ENCODE measurements around the gene PCARE. TPM values are rescaled to one million over a fixed set of nuclear protein-coding genes. Genes with fewer than 3 reads are reported as not detected.

PCARE gene
- polyA plus RNA-seq, 2 donors: 0.07 to 0.22 TPM

- H3K27me3 ChIP-seq (ENCODE audit: control insufficient read depth in 1 of 2, insufficient read depth in 2 of 2, low read length in 2 of 2): no peaks in the 10 kb centered on the region
- WGBS, 2 donors: 48 to 61% methylated on average over 8 of the region's 8 CpGs
- no peaks in the 10 kb centered on the region for H3K36me3 ChIP-seq (ENCODE audit: control insufficient read depth in 2 of 2, insufficient read depth in 2 of 2, low read length in 1 of 2)
- peak overlapping the region; percentile 81 to 99 for H3K27ac ChIP-seq (ENCODE audit: low read depth in 2 of 2, low read length in 1 of 2)
- no peaks in the 10 kb centered on the region for H3K9me3 ChIP-seq (ENCODE audit: control insufficient read depth in 2 of 2, insufficient read depth in 1 of 2, low read depth in 1 of 2, low read length in 1 of 2)
- H3K4me3 ChIP-seq (ENCODE audit: low read depth in 1 of 2, low read length in 2 of 2): no peak overlapping the region
- peaks cover 13 to 36% of the 10 kb centered on the region in 2 donors for H3K4me1 ChIP-seq (ENCODE audit: control insufficient read depth in 2 of 2, insufficient read depth in 2 of 2, low read length in 1 of 2)
Observed at GRCh38 chr2:29066271-29066860, 8.0 kb downstream of the PCARE start.

GRCh38 chr2:29065068-29065811 is 9.1 kb downstream of the PCARE start:
- Histone ChIP-seq H3K4me3 (ENCODE audit: low read depth in 1 of 2, low read length in 2 of 2) (no peak overlapping the region), H3K27me3 (ENCODE audit: control insufficient read depth in 1 of 2, insufficient read depth in 2 of 2, low read length in 2 of 2) (no peaks in the 10 kb centered on the region), H3K4me1 (ENCODE audit: control insufficient read depth in 2 of 2, insufficient read depth in 2 of 2, low read length in 1 of 2) (peaks cover 13 to 36% of the 10 kb centered on the region in 2 donors), H3K36me3 (ENCODE audit: control insufficient read depth in 2 of 2, insufficient read depth in 2 of 2, low read length in 1 of 2) (no peaks in the 10 kb centered on the region), H3K27ac (ENCODE audit: low read depth in 2 of 2, low read length in 1 of 2) (peak overlapping the region; percentile 81 to 99), H3K9me3 (ENCODE audit: control insufficient read depth in 2 of 2, insufficient read depth in 1 of 2, low read depth in 1 of 2, low read length in 1 of 2) (no peaks in the 10 kb centered on the region)
- 33 to 44% methylated on average over 10 of the region's 10 CpGs for WGBS, 2 donors

- Histone ChIP-seq H3K4me3 (ENCODE audit: low read depth in 1 of 2, low read length in 2 of 2) (no peak overlapping the region), H3K27ac (ENCODE audit: low read depth in 2 of 2, low read length in 1 of 2) (peak overlapping the region; percentile 81 to 99), H3K27me3 (ENCODE audit: control insufficient read depth in 1 of 2, insufficient read depth in 2 of 2, low read length in 2 of 2) (no peaks in the 10 kb centered on the region), H3K9me3 (ENCODE audit: control insufficient read depth in 2 of 2, insufficient read depth in 1 of 2, low read depth in 1 of 2, low read length in 1 of 2) (no peaks in the 10 kb centered on the region), H3K4me1 (ENCODE audit: control insufficient read depth in 2 of 2, insufficient read depth in 2 of 2, low read length in 1 of 2) (peaks cover 13 to 39% of the 10 kb centered on the region in 2 donors), H3K36me3 (ENCODE audit: control insufficient read depth in 2 of 2, insufficient read depth in 2 of 2, low read length in 1 of 2) (no peaks in the 10 kb centered on the region)
- 39 to 49% methylated on average over 11 of the region's 11 CpGs for WGBS, 2 donors
Observed at GRCh38 chr2:29064746-29065067, 9.6 kb downstream of the PCARE start.

GRCh38 chr2:29064346-29064715 is 10.0 kb downstream of the PCARE start:
- peaks cover 13 to 39% of the 10 kb centered on the region in 2 donors for H3K4me1 ChIP-seq (ENCODE audit: control insufficient read depth in 2 of 2, insufficient read depth in 2 of 2, low read length in 1 of 2)
- no peaks in the 10 kb centered on the region for H3K27me3 ChIP-seq (ENCODE audit: control insufficient read depth in 1 of 2, insufficient read depth in 2 of 2, low read length in 2 of 2)
- H3K36me3 ChIP-seq (ENCODE audit: control insufficient read depth in 2 of 2, insufficient read depth in 2 of 2, low read length in 1 of 2): no peaks in the 10 kb centered on the region
- peak overlapping the region; percentile 81 to 99 for H3K27ac ChIP-seq (ENCODE audit: low read depth in 2 of 2, low read length in 1 of 2)
- H3K4me3 ChIP-seq (ENCODE audit: low read depth in 1 of 2, low read length in 2 of 2): no peak overlapping the region
- no peaks in the 10 kb centered on the region for H3K9me3 ChIP-seq (ENCODE audit: control insufficient read depth in 2 of 2, insufficient read depth in 1 of 2, low read depth in 1 of 2, low read length in 1 of 2)
- 50 to 67% methylated on average over 4 of the region's 4 CpGs for WGBS, 2 donors

- 33 to 48% methylated on average over 20 of the region's 20 CpGs for WGBS, 2 donors
- Histone ChIP-seq H3K4me1 (ENCODE audit: control insufficient read depth in 2 of 2, insufficient read depth in 2 of 2, low read length in 1 of 2) (peaks cover 13 to 39% of the 10 kb centered on the region in 2 donors), H3K27ac (ENCODE audit: low read depth in 2 of 2, low read length in 1 of 2) (peak overlapping the region; percentile 81 to 99), H3K27me3 (ENCODE audit: control insufficient read depth in 1 of 2, insufficient read depth in 2 of 2, low read length in 2 of 2) (no peaks in the 10 kb centered on the region), H3K4me3 (ENCODE audit: low read depth in 1 of 2, low read length in 2 of 2) (peak overlapping the region; percentile 1 to 9), H3K9me3 (ENCODE audit: control insufficient read depth in 2 of 2, insufficient read depth in 1 of 2, low read depth in 1 of 2, low read length in 1 of 2) (no peaks in the 10 kb centered on the region), H3K36me3 (ENCODE audit: control insufficient read depth in 2 of 2, insufficient read depth in 2 of 2, low read length in 1 of 2) (no peaks in the 10 kb centered on the region)
Observed at GRCh38 chr2:29063646-29064345, 10.5 kb downstream of the PCARE start.

- Histone ChIP-seq H3K27me3 (ENCODE audit: control insufficient read depth in 1 of 2, insufficient read depth in 2 of 2, low read length in 2 of 2) (no peaks in the 10 kb centered on the region), H3K27ac (ENCODE audit: low read depth in 2 of 2, low read length in 1 of 2) (peak overlapping the region; percentile 81 to 99), H3K36me3 (ENCODE audit: control insufficient read depth in 2 of 2, insufficient read depth in 2 of 2, low read length in 1 of 2) (no peaks in the 10 kb centered on the region), H3K9me3 (ENCODE audit: control insufficient read depth in 2 of 2, insufficient read depth in 1 of 2, low read depth in 1 of 2, low read length in 1 of 2) (no peaks in the 10 kb centered on the region), H3K4me1 (ENCODE audit: control insufficient read depth in 2 of 2, insufficient read depth in 2 of 2, low read length in 1 of 2) (peaks cover 13 to 36% of the 10 kb centered on the region in 2 donors), H3K4me3 (ENCODE audit: low read depth in 1 of 2, low read length in 2 of 2) (no peak overlapping the region)
- WGBS, 2 donors: 45 to 55% methylated on average over 6 of the region's 6 CpGs
Observed at GRCh38 chr2:29063056-29063455, 11.3 kb downstream of the PCARE start.

GRCh38 chr2:29062371-29062770 is 12.0 kb downstream of the PCARE start:
- Histone ChIP-seq H3K9me3 (ENCODE audit: control insufficient read depth in 2 of 2, insufficient read depth in 1 of 2, low read depth in 1 of 2, low read length in 1 of 2) (no peaks in the 10 kb centered on the region), H3K27ac (ENCODE audit: low read depth in 2 of 2, low read length in 1 of 2) (peak overlapping the region in 1 of 2 donors; percentile 99), H3K4me3 (ENCODE audit: low read depth in 1 of 2, low read length in 2 of 2) (no peak overlapping the region), H3K27me3 (ENCODE audit: control insufficient read depth in 1 of 2, insufficient read depth in 2 of 2, low read length in 2 of 2) (no peaks in the 10 kb centered on the region), H3K36me3 (ENCODE audit: control insufficient read depth in 2 of 2, insufficient read depth in 2 of 2, low read length in 1 of 2) (no peaks in the 10 kb centered on the region), H3K4me1 (ENCODE audit: control insufficient read depth in 2 of 2, insufficient read depth in 2 of 2, low read length in 1 of 2) (peaks cover 13 to 36% of the 10 kb centered on the region in 2 donors)
- 94 to 97% methylated on average over 10 of the region's 10 CpGs for WGBS, 2 donors

- Histone ChIP-seq H3K4me3 (ENCODE audit: low read depth in 1 of 2, low read length in 2 of 2) (no peak overlapping the region), H3K36me3 (ENCODE audit: control insufficient read depth in 2 of 2, insufficient read depth in 2 of 2, low read length in 1 of 2) (no peaks in the 10 kb centered on the region), H3K27me3 (ENCODE audit: control insufficient read depth in 1 of 2, insufficient read depth in 2 of 2, low read length in 2 of 2) (no peaks in the 10 kb centered on the region), H3K27ac (ENCODE audit: low read depth in 2 of 2, low read length in 1 of 2) (no peak overlapping the region), H3K9me3 (ENCODE audit: control insufficient read depth in 2 of 2, insufficient read depth in 1 of 2, low read depth in 1 of 2, low read length in 1 of 2) (no peaks in the 10 kb centered on the region), H3K4me1 (ENCODE audit: control insufficient read depth in 2 of 2, insufficient read depth in 2 of 2, low read length in 1 of 2) (peaks cover 13 to 32% of the 10 kb centered on the region in 2 donors)
- WGBS, 2 donors: 88 to 90% methylated on average over 3 of the region's 3 CpGs
Observed at GRCh38 chr2:29061616-29062015, 12.7 kb downstream of the PCARE start.

GRCh38 chr2:29061176-29061575 is 13.1 kb downstream of the PCARE start:
- Histone ChIP-seq H3K4me1 (ENCODE audit: control insufficient read depth in 2 of 2, insufficient read depth in 2 of 2, low read length in 1 of 2) (peaks cover 13 to 28% of the 10 kb centered on the region in 2 donors), H3K4me3 (ENCODE audit: low read depth in 1 of 2, low read length in 2 of 2) (no peak overlapping the region), H3K36me3 (ENCODE audit: control insufficient read depth in 2 of 2, insufficient read depth in 2 of 2, low read length in 1 of 2) (no peaks in the 10 kb centered on the region), H3K27me3 (ENCODE audit: control insufficient read depth in 1 of 2, insufficient read depth in 2 of 2, low read length in 2 of 2) (no peaks in the 10 kb centered on the region), H3K27ac (ENCODE audit: low read depth in 2 of 2, low read length in 1 of 2) (no peak overlapping the region), H3K9me3 (ENCODE audit: control insufficient read depth in 2 of 2, insufficient read depth in 1 of 2, low read depth in 1 of 2, low read length in 1 of 2) (no peaks in the 10 kb centered on the region)
- WGBS, 2 donors: 67 to 68% methylated on average over 6 of the region's 6 CpGs

Measured in esophagus (tissue), 2 donors.